Stomach smooth muscle (tissue), 2 donors: ENCODE data around the gene WFDC1.

Experiments used
- H3K27ac ChIP-seq: one replicate; pipeline ENCODE4 v1.7.0; 2013; ENCODE audit warnings: mild to moderate bottlenecking, low read length, inconsistent platforms
- H3K27me3 ChIP-seq, 2 donors: one replicate each; pipeline ENCODE4 v1.7.0; 2013; ENCODE audit warnings: low read length in 2 of 2; ENCODE audit not compliant: insufficient read depth in 2 of 2, control insufficient read depth in 1 of 2
- H3K36me3 ChIP-seq, 2 donors: one replicate each; pipeline ENCODE4 v1.7.0; 2013; ENCODE audit warnings: low read length in 2 of 2; ENCODE audit not compliant: control insufficient read depth in 2 of 2, insufficient read depth in 2 of 2
- H3K4me1 ChIP-seq: one replicate; pipeline ENCODE4 v1.7.0; 2013; ENCODE audit warnings: low read length; ENCODE audit not compliant: control insufficient read depth, insufficient read depth
- H3K4me3 ChIP-seq, 2 donors: one replicate each; pipeline ENCODE4 v1.7.0; 2013; ENCODE audit warnings: low read length in 2 of 2
- H3K9ac ChIP-seq, 2 donors: one replicate each; pipeline ENCODE4 v1.7.0; 2013; ENCODE audit warnings: low read length in 2 of 2, mild to moderate bottlenecking in 1 of 2
- H3K9me3 ChIP-seq, 2 donors: one replicate each; pipeline ENCODE4 v1.7.0; 2013; ENCODE audit warnings: low read length in 2 of 2; ENCODE audit not compliant: control insufficient read depth in 2 of 2
- donor health status: healthy.
- donor health status: Pancreatic carcinoma.

WFDC1 gene

GRCh38 chr16:84378567-84378966 lies 83.9 kb downstream of the WFDC1 start:
- Histone ChIP-seq H3K27ac (no peak overlapping the region), H3K27me3 (peaks cover 3 to 6% of the 10 kb centered on the region in 2 donors), H3K9me3 (no peaks in the 10 kb centered on the region), H3K9ac (no peak overlapping the region), H3K4me3 (no peak overlapping the region), H3K36me3 (no peaks in the 10 kb centered on the region), H3K4me1 (no peaks in the 10 kb centered on the region)

- Histone ChIP-seq H3K9me3 (peaks cover 0 to 2% of the 10 kb centered on the region in 2 donors), H3K36me3 (no peaks in the 10 kb centered on the region), H3K9ac (no peak overlapping the region), H3K27ac (no peak overlapping the region), H3K4me3 (no peak overlapping the region), H3K4me1 (no peaks in the 10 kb centered on the region), H3K27me3 (peaks cover 3 to 6% of the 10 kb centered on the region in 2 donors)
These were observed 84.5 kb downstream of the WFDC1 start for GRCh38 chr16:84379008-84379708.
